ENCODE measurements around the gene GPD1L.
"Not testable (repeated sequence)": the region's sequence is repeated elsewhere in the genome, so short reads cannot be mapped to it uniquely, and the experiment has no call there.

Gene GPD1L
- 30.8 to 46.8 (median 38.1) reads per million in 4 donors for total RNA-seq

DNA sequence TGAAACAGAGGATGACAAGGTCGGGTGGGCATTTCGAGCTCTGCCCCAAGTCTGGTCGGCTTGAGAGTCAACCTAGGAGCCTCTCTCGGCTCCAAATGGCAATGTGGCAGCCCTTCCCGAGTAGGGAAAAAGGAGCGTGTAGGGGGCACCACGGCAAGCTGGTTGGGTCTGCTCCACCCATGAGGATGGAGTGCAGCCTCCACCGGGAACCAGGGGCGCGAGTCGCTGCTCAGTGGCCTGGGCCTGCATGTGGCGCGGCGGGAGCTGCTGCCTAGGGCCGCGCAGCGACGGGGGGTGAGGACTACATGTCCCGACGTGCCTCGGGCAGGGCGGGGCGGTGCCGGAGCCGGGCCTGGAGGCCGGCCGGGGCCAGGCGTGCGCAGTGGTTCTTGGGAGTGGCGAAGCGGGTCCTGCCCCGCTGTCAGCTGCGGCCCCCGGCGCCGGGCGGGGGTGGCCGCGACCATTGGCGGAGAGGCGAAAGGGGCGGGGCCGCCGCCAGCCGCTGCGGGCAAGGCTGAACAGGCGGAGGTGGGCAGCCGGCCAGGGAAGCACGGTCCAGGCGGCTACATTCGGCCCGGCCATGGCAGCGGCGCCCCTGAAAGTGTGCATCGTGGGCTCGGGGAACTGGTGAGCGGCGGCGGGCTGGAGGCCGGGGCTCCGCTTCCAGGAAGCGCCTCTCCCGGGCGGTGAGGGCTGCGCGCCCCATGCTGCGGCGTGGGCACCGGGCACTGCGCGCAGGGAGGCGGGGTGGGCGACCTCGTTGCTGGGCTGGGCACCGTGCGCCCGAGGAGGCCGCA is at the start of gene GPD1L:
TSS of gene GPD1L (plus strand) at position 489 of the 797 bp plus-strand sequence. CDS start at position 581, 92 bp downstream.
- peak; percentile 81 to 93 (median 86) for DNase-seq

DNA sequence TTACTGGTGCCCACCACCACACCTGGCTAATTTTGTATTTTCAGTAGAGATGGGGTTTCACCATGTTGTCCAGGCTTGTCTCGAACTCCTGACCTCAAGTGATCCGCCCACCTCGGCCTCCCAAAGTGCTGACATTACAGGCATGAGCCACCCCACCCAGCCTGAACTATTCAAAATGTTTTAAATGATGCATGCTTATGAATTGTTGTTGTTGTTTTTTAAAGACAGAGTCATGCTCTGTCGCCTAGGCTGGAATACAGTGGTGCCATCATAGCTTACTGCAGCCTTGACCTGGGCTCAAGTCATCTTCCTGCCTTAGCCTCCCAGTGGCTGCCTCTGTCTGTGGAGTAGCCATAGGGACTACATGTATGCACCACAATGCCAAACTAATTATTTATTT is 48.0 kb upstream of the GPD1L start:
- DNase-seq = not testable (repeated sequence)

DNA sequence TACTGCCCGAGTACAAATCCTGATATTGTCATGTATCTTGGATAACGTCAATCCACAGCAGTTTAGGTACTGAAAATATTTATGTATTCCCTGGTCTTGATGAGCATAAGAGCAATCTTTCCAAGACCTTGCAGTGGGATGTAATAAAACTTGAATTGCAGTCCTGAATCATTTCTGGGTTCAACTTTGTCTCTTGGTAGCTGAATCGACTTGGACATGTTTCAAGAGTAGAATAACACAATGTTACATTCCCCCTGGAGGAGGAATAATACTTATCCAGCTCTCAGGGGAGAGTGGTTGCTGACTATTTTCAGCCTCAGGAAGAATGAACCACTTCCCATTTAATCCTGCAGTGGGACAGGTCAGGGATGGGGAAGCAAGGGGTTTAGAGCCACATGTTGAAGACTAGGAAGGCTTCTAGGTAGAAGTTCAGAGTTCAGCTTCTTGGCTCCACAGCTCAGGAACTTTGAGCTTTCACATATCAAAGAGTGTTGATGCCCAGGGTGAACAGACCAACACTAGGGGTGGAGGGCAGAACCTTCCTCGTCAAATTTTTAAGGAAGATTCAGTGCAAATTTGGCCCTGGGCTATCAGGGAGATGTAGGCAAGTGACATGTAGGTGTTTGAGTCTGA is 43.4 kb upstream of the GPD1L start:
- no peak for DNase-seq

DNA sequence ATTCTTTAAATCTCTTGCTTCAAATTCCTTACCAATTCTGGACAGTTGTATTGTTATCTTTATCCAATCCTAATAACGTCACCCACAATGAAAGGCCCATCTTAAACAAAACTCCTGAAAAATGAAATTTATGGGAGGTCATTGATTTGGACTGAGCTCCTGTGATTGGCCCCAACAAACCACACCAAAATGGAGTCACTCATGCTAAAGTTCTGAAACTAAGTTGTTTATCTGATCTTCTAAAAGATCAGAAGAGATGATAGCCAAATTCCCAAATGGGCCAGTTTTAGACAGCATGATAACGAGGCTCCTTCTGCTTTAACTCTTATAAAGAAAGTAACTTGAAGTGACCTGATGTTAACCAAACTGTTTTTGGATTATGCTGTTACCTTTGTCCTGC is 39.7 kb upstream of the GPD1L start:
- no peak for DNase-seq

DNA sequence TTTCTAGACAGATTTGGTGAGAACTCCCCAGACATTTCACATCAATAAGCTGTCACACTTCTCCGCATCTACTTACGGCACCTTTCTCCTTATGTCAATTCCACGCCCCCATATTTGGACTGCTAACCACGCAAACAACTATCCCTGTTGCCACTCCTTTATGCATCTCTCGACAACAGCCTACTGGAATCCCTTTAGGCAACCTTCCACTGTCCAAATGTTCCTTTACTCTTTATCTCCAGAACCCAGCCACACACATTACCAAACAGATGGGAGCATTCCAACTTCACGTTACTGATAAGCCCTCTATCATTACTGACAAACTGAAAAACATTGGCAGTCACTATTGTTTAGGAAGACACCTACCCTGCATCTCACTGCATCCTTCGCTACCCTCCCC is 32.2 kb upstream of the GPD1L start:
- not testable (repeated sequence) for DNase-seq

DNA sequence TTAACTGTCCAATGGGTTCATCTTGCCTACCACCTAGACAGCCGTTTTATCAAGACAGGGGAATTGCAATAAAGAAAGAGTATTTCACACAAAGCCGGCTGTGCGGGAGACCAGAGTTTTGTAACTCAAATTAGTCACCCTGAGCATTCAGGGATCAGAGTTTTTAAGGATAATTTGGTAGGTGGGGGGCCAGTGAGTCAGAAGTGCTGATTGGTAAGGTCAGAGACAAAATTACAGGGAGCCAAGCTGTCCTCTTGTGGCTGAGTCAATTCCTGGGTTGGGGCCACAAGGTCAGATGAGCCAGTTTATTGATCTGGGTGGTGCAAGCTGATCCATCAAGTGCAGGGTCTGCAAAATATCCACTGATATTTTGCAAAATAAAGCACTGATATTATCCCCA is 29.9 kb upstream of the GPD1L start:
- no peak for DNase-seq

DNA sequence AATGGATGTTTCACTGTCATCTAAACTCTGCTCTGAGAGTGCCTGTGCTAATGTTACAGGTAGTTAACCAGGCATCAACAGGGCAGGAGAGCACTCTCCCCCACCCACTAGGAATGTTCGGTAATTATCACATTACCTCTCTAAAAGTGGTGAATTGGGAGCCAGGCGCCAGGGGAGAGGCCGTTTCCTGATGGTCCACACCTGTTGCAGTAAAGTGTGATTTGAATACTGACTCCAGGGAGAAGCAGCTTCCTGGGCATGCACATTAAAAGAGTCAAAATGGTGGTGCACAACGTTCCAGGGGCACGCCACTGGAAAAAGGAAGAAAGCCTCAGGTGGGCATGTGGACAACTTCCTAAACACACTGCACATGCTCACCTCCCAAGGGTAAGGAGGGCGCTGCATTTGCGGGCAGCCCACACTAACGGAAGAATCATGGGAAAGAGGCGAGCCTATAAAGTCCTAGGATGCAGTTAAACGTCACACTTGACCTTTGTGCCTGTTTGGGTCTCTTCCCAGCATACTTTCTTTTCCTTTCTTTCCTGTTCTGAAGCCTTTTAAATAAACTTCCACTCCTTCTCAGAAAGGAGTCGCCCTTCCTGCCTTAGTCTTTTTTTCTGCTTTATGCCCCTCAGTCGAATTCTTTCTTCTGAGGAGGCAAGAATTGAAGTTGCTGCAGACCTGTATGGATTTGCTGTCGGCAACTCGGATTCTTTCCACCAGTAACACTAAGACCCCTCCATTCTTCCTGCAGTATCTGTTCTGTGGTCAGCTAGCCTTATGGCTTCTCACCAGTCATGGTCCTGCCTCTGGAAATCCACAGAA is 28.9 kb upstream of the GPD1L start:
- DNase-seq = no peak

DNA sequence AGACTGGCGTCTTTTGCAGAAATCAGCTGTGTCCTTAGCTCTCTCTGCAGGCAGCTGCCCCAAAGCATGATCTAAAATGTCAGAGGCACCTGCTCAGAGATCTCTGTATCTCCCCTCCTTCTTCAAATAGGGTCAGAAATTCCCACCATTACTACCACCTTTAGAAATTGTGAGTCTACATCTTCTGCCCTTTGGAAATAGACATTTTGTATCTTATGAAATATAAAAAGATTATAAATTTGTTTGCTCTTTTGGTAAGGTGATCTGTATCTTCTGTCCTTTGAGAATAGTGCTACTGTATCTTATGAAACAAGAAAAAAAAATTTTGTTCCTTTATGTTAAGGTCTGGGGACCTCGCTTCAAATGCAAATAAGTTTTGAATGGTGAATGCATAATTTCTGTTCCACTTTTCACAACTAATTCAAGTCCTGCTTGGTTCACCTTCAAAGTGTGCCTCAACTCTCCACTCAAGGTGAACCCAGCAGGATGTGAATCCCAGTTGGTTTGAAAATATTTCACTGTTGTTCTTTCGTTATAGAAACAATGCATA is 28.3 kb upstream of the GPD1L start:
- DNase-seq = no peak

DNA sequence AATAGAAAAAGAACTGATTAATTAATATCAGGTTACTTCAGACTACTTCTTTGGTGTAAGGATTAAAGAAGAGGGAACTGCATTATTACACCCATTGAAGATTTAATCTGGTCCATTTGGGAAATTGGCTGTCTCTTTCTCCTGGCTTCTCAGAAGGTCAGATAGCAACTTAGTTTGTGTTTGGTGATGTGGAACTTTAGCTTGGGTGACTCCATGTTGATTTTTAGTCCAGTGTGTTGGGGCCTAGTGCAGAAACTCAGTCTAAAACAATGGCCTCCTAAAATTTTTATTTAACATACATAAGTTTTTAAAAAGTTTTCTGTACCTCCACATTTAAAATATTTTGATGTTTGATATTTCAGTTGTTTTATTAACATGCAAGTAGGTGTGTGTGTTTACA is 27.6 kb upstream of the GPD1L start:
- no peak for DNase-seq

DNA sequence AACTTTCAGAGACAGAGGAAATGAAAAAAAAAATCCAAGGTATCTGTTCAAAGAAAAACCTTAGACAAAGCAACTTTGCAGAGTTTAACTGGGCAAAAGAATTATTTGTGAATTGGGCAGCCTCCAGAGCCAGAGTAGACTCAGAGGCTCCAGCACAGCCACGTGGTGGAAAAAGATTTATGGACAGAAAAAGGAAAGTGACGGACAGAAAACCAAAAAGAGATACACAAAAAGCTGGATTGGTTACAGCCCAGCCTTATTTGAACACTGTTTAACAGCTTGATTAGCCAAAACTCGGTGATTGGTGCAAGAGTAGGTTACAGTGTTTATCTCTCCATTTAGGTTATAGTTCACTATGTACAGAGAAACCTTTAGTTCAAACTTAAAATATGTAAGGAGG is 23.7 kb upstream of the GPD1L start:
- DNase-seq = no peak

DNA sequence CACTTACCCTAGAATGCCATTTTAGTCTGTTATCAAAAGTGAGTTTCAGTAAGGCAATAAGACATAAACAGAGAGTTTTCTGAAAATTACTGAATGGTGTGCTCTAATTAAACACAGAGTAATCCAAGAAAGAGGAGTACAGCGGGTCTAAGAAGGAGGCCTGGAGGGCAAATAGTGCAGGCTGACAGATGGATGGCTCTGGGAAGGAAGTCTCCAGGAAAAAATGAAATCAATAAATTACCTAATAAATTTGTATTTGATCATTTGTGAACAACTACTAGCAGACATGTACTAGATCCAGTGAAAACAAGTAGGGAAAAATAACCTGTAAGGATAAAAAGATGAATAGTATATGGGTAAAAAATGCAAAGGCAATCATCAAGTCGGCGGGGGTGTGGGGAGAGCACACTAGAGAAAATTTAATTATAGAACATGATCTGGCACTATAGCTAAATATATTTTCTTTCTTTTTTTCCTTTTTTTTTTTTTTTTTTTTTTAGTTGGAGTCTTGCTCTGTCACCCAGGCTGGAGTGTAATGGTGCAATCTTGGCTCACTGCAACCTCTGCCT is 22.6 kb upstream of the GPD1L start:
- no peak for DNase-seq

DNA sequence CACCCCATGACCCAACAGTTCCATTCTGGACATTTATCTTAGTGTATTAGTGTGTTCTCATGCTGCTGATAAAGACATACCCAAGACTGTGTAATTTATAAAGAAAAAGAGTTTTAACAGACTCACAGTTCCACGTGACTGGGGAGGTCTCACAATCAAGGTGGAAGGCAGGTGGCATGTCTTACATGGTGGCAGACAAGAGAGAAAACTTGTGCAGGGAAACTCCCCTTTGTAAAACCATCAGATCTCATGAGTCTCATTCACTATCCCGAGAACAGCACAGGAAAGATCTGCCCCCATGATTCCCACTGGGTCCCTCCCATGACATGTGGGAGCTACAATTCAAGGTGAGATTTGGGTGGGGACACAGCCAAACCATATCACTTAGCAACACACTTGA is 21.6 kb upstream of the GPD1L start:
- DNase-seq = no peak

DNA sequence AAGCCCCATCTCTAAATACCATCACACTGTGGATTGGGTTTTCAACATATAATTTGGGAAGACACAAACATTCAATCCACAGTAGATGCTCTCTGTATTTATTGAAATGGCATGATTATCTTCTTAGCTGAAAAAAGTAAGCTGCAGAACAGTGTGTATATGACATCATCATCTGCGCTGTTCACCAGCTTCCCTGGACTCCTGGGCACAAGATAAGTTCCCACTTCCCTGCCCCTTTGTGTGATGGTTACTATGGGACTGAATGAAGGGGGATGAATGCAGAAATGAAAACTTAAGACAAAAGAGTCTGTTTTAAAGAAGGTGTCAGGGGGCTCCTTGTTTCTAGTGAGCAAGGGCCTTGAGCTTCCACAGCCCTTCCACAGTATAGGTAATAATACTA is 20.0 kb upstream of the GPD1L start:
- DNase-seq = no peak

DNA sequence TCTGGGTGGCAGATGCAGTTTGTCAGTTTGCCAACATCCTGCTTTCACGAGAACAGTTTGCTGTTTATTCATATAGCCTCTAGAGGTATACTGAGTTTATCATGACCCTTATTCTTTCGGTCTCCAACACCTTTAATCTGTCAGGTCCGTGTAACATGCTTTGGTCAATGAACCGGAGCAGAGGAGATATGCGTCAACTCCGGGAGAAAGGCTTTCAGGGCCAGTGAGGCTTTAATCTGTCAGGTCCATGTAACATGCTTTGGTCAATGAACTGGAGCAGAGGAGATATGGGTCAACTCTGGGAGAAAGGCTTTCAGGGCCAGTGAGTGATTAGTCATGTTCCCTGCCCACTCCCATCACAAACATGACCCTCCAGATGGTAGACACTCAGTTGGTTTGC is 16.9 kb upstream of the GPD1L start:
- DNase-seq = no peak

DNA sequence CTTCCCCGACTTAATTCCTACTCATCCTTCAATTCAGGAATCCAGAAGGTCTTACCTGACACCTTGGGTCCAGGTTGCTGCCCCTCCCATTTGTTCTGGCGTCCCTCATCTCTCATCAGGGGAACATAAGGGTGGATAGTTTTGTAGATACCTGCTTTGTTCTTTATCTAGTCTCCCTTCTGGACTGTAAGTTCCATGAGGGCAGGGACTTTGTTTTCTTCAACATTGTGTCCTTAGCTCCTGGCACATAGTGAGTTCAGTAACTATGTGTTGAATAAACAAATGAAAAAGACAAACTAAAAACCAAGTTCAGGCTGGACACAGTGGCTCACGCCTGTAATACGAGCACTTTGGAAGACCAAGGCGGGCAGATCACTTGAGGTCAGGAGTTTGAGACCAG is 13.2 kb upstream of the GPD1L start:
- no peak for DNase-seq

DNA sequence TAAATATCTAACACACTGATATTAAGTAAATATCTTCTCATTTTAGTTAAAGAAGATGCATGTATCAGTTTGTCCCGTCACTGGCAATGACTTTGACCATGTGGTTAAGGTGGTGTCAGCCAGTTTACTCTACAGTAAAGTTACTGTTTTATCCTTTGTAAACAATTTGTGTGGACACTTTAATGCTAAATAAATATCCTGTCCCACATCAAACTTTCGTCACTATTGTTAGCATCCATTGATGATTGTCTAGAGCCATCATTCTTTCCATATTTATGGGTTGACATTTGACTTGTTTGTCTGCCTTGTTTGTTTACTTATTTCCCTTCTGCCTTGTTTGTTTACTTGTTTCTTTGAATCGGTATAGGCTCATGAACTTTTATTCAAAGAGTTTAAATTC is 11.0 kb upstream of the GPD1L start:
- DNase-seq = no peak

DNA sequence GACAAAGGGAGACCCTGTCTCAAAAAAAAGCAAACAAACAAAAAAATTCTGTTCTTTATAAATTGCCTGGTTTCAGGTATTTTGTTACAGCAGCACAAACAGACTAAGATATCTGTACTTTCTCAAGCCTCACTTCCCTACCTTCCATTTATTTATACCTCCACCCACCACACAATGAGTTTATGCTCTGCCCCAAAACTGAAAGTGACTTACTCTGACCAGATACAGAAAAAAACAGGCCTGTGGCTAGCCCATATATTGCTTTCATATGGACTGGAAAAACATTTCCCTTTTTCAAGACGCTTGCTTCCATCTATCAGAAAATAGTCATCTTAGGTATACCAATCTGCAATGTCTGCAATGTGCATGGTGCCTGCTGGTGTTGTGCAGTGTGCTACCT is 8.7 kb upstream of the GPD1L start:
- no peak for DNase-seq

DNA sequence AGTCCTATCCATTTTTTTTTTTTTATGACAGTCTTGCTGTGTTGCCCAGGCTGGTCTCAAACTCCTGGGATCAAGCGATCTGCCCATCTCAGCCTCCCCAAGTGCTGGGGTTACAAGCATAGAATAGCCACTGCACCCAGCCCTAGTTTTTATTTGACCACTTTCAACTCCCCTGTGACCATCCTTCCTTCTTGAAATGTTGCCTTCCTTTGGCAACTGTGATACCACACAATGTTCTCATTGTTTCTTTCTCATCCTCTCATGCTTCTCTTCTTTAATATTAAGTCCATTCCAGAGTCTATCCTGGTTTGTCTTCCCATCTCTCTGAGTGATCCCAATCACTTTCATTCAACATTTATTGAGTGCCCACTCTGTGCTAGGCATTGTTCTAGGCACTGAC is 7.9 kb upstream of the GPD1L start:
- DNase-seq = no peak

DNA sequence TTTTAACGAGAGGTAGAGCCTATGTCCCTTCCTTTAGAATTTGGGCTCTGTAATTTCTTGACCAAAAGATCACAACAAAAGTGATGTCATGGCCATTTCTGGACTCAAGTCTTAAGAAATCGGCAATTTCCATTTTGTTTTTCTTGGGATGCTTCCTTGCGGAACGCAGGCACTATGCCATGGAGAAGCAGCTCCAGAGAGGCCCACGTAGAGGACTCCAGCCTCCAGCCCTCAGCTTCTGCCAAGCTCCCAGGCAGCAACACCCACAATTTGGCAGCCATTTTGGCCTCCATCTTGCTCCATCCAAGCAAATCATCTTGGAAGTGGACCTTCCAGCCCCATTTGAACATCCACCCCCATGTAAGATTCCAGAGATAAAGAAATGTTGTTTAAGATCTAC is 6.0 kb upstream of the GPD1L start:
- no peak for DNase-seq

DNA sequence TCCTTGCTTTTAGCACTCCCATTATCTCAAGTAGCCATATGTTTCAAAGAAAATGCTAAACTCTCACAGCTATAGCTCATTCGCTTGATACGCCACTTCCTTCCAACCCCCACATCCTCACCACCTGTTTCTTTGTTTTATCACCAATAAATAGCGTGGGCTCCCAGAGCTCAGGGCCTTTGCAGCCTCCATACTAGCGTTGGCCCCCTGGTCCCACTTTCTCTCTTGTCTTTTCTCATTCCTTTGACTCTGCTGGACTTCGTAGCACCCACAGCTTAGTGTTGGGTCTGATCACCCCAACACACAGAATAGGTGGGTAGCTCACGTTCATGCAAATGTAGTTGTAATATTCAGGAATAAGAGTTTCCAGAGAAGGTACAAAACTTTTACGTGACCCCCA is 4.1 kb upstream of the GPD1L start:
- no peak for DNase-seq

DNA sequence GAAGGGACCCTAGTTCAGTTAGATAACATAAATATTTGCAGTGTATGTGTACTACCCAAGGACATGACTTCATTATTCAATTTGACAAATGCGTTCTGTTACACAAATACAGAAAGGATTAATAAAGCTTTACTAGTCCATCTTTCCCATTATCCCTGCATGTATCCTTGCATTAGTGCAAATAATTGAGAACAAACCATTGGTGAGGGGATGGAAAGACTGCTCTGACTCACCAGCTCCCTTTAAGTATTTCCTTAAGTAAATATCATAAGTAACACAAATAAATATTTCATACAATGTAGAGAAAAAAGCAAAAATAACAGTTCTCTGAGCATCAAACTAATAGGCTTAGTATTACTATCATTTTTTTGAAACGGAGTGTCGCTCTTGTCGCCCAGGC is 1.9 kb upstream of the GPD1L start:
- no peak for DNase-seq

DNA sequence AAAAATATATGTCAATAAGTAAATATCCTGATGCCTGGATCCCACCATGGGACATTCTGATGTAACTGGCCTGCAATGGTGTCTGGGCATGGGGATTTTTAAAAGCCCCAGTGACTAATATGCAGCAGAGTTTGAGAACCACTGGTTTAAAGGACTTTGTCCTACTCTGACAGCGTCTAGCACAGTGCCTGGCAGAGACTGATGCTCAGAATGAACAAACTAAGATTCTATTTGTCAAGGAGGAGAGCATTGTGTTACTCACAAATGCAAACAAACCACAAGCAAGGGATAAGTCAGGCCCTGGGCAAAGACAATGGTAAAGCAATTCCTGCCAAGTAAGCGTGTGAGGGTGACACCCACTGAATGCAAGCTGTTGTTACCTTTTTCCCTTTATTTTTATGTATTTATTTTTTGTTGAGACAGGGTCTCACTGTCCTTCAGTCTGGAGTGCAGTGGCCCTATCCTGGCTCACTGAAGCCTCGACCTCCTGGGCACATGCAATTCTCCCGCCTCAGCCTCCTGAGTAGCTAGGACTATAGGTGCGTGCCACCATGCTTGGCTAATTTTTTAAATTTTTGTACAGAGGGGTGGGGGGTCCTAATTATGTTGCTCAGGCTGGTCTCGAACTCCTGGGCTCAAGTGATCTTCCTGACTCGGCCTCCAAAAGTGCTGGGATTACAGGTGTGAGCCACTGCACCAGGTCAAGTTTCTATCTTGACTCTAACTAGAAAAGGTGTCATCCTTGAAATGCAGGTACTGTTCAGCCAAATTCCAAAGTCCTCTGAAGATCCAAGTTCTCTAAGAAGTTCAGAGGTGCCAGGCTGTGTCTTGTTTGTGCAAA is 909 bp upstream of the GPD1L start:
- DNase-seq = no peak
